Activated naive CD8-positive, alpha-beta T cell treated with anti-CD3 and anti-CD28 coated beads for 36 hours (primary cell): Measurements from ENCODE around the gene TSPAN14. TPM values are rescaled to one million over a fixed set of nuclear protein-coding genes. Genes with fewer than 3 reads are reported as not detected.
"Not testable (repeated sequence)": the region's sequence is repeated elsewhere in the genome, so short reads cannot be mapped to it uniquely, and the experiment has no call there.

Experiments
- DNase-seq: peaks from one replicate; pipeline ENCODE4 v3.0.0; 2021
- H3K27ac Mint-ChIP-seq: one replicate; pipeline ENCODE4 v1.8.0; 2022; ENCODE audit warnings: mild to moderate bottlenecking, moderate library complexity, mixed read lengths
- H3K27me3 Mint-ChIP-seq: one replicate; pipeline ENCODE4 v1.8.0; 2022; ENCODE audit warnings: mild to moderate bottlenecking, mixed read lengths
- H3K36me3 Mint-ChIP-seq: one replicate; pipeline ENCODE4 v1.8.0; 2021; ENCODE audit warnings: mild to moderate bottlenecking, mixed read lengths
- H3K4me1 Mint-ChIP-seq: one replicate; pipeline ENCODE4 v1.8.0; 2021; ENCODE audit warnings: mixed read lengths
- H3K4me3 Mint-ChIP-seq: one replicate; pipeline ENCODE4 v1.8.0; 2022; ENCODE audit warnings: mild to moderate bottlenecking, moderate library complexity, mixed read lengths
- H3K9me3 Mint-ChIP-seq: one replicate; pipeline ENCODE4 v1.8.0; 2022; ENCODE audit warnings: mixed read lengths
- total RNA-seq, 2 experiments: library from RNA; stranded (reverse); gene quantifications; one replicate each; pipeline ENCODE4 v1.2.3, GENCODE V29; 2021

Gene TSPAN14
- total RNA-seq, 2 experiments from 2014 or later, result 39.6 to 40.4 TPM

GRCh38 chr10:80414142-80414895 is 39.8 kb upstream of the TSPAN14 start:
- no peaks in the 10 kb centered on the region for H3K9me3 Mint-ChIP-seq
- peaks cover 38% of the 10 kb centered on the region for H3K4me1 Mint-ChIP-seq
- H3K36me3 Mint-ChIP-seq, result no peaks in the 10 kb centered on the region
- no peaks in the 10 kb centered on the region for H3K27me3 Mint-ChIP-seq
- no peak overlapping the region for H3K4me3 Mint-ChIP-seq
- DNase-seq, result no peak
- H3K27ac Mint-ChIP-seq, result no peak overlapping the region

- no peaks in the 10 kb centered on the region for H3K27me3 Mint-ChIP-seq
- H3K27ac Mint-ChIP-seq, result no peak overlapping the region
- H3K4me1 Mint-ChIP-seq, result peaks cover 29% of the 10 kb centered on the region
- no peaks in the 10 kb centered on the region for H3K36me3 Mint-ChIP-seq
- DNase-seq, result no peak
- H3K9me3 Mint-ChIP-seq, result no peaks in the 10 kb centered on the region
- H3K4me3 Mint-ChIP-seq, result no peak overlapping the region
Observed at GRCh38 chr10:80415734-80416478, 38.2 kb upstream of the TSPAN14 start.

DNA sequence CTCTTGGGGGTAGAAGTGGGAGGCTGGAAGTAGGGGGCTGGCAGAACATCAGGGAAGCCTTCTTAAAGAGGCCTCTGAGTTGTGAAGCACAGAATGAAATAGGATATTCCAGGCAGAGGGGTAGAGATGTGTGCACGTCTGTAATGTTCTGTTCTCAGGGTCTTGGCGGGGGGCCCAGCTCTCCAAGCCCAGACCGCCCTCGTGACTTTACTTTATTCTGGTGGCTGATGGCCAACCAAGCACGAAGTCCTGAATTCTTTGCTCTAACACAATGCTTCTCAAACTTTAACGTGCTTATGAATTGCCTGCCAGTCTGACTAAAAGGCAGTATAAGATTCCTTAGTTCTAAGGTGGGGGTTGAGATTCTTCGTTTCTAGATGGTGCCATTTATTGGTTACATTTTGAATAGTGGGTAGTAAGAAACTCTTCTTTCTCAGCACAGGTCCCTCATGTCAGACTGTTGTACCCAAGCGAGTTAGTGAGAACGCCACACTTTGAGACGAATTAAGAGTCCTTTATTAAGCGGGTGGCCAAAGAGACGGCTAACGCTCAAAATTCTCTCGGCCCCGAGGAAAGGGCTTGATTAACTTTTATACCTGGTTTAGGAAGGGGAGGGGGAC is 37.5 kb upstream of the TSPAN14 start:
- Mint-ChIP-seq H3K4me1 (peaks cover 27% of the 10 kb centered on the region), H3K27me3 (no peaks in the 10 kb centered on the region), H3K27ac (no peak overlapping the region), H3K9me3 (no peaks in the 10 kb centered on the region), H3K4me3 (no peak overlapping the region), H3K36me3 (no peaks in the 10 kb centered on the region)
- DNase-seq, result no peak

DNA sequence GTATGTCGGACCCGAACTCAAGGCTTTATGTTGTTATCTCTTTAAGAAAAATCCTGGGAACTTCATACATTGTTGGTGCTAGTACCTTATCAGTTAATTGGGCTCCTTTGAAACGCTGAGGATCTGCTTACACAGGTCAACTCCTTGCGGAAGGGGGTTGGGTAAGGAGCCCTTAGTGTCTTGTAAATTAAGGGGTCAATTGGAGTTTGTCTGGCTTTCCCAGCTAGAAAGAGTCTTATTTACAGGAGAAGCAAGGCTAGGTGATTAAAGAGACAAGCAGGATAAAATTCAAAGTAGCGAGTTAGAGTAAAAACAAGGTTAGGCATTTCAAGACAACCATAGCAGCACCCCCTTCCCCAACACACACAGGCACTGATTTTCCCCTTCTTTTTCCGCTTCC is 36.9 kb upstream of the TSPAN14 start:
- H3K4me1 Mint-ChIP-seq, result peaks cover 21% of the 10 kb centered on the region
- H3K36me3 Mint-ChIP-seq, H3K9me3 Mint-ChIP-seq, H3K27me3 Mint-ChIP-seq, DNase-seq, H3K4me3 Mint-ChIP-seq, H3K27ac Mint-ChIP-seq: not testable (repeated sequence)

DNA sequence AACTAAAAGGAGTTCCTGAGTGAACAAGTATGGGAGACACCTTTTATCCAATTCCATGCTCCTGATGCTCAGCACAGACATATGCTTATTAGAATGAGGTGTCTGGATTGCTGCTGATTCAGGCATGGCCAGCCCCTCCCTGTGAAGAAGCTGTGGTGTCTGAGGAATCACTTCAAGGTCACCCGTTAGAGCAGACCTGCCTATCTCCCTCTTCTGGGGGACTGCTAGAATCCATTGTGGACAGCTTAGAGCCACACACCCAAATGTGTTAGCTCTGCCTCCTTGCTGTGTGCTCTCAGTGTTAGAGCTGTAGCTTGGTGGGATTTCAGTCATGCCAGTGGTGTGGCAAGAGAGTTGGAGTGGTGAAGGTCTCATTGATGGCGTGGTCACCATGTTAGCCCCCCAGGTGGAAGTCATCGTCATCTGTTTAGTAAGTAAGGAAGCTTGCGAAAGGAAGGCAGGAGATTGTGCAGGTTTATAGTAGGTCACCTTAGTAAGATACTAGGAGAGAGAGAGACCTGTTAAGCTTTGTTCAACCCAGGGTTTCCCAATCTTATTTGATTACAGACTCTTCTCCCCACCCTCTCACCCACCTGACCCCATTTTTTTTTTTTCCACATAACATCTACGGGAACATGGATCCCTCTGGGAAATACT is 32.9 kb upstream of the TSPAN14 start:
- no peaks in the 10 kb centered on the region for H3K9me3 Mint-ChIP-seq
- H3K27me3 Mint-ChIP-seq, result no peaks in the 10 kb centered on the region
- no peak overlapping the region for H3K27ac Mint-ChIP-seq
- no peaks in the 10 kb centered on the region for H3K36me3 Mint-ChIP-seq
- H3K4me3 Mint-ChIP-seq, result no peak overlapping the region
- DNase-seq, result no peak
- H3K4me1 Mint-ChIP-seq, result peaks cover 1% of the 10 kb centered on the region

DNA sequence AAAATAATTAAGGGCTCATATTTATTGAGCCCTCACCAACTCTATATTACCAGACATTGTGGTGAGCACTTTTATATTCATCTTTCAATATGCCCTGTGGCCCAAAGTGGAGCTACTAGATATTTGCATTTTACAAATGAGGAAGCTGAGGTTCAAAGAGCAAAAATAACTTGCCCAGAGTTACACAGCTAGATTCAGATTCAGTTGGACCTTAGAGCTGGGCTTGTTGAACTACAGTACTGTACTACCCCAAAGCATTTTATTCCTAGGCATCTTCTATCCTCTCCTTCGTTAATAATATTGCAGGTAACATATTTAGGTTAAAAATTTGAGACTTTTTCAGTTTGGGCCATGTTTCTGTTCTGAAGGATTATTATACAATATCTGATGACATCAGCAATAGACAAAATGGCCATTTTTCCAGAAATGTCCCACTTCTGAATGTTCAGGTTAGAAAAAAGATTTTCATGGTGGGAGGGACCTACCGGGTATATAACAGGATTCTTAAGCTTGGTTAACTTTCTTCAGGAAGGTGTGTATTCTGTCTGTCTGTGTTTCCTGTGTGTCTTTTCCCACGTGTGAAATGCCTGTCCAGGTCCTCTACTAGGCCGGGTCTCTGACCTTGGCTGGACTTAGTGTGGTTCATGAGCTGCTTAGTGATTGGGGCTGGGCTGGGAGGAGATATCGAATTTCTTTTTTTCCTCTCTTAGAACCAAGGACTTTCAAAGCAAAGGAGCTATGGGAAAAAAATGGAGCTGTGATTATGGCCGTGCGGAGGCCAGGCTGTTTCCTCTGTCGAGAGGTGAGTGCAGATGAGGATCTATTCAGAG is 32.2 kb upstream of the TSPAN14 start:
- H3K27ac Mint-ChIP-seq, result no peak overlapping the region
- no peak overlapping the region for H3K4me3 Mint-ChIP-seq
- no peaks in the 10 kb centered on the region for H3K9me3 Mint-ChIP-seq
- H3K36me3 Mint-ChIP-seq, result peaks cover under 1% of the 10 kb centered on the region
- no peaks in the 10 kb centered on the region for H3K4me1 Mint-ChIP-seq
- no peaks in the 10 kb centered on the region for H3K27me3 Mint-ChIP-seq
- no peak for DNase-seq

GRCh38 chr10:80425901-80426300 is 28.2 kb upstream of the TSPAN14 start:
- H3K9me3 Mint-ChIP-seq, result no peaks in the 10 kb centered on the region
- no peak overlapping the region for H3K27ac Mint-ChIP-seq
- H3K27me3 Mint-ChIP-seq, result no peaks in the 10 kb centered on the region
- H3K36me3 Mint-ChIP-seq, result peaks cover 11% of the 10 kb centered on the region
- H3K4me1 Mint-ChIP-seq, result no peaks in the 10 kb centered on the region
- no peak for DNase-seq
- H3K4me3 Mint-ChIP-seq, result no peak overlapping the region

DNA sequence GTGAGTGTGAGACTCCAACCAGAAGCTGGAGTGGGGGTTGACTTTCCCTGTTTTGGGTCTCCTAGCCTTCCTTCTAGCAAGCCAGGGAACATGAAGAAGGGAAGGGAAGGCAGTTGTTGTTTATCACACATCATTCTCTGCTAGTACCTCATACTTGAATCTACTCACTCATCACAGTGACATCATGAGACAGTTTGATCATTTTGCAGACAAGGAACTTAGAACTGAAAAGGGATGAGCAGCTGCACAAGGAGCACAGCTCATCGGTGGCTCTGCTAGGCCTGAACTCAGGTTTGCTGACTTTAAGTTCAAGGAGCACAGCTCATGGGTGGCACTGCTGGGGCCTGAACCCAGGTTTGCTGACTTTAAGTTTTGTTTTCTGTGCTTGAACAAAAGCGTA is 26.6 kb upstream of the TSPAN14 start:
- DNase-seq, result no peak
- no peaks in the 10 kb centered on the region for H3K9me3 Mint-ChIP-seq
- H3K4me3 Mint-ChIP-seq, result no peak overlapping the region
- H3K4me1 Mint-ChIP-seq, result no peaks in the 10 kb centered on the region
- peaks cover 18% of the 10 kb centered on the region for H3K36me3 Mint-ChIP-seq
- H3K27ac Mint-ChIP-seq, result no peak overlapping the region
- no peaks in the 10 kb centered on the region for H3K27me3 Mint-ChIP-seq

DNA sequence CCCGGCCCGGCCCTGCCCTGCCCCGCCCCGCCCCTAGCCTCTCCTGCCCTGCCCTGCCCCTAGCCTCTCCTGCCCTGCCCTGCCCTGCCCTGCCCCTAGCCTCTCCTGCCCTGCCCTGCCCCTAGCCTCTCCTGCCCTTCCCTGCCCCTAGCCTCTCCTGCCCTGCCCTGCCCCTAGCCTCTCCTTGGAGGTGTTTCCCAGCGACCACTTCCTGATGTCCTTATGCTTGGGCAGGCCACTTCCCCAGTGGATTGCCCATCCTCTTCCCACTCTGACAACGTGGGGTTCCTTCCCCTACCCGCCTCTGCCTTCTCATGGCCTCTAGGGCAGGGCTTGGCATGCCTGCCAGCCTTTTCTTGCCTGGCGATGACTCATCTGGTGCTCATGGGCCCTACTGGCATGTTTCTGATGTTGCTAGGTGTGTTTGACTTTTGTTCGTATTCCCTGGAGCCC is 24.6 kb upstream of the TSPAN14 start:
- H3K36me3 Mint-ChIP-seq, result peaks cover 18% of the 10 kb centered on the region
- no peaks in the 10 kb centered on the region for H3K9me3 Mint-ChIP-seq
- H3K4me3 Mint-ChIP-seq, result no peak overlapping the region
- no peak overlapping the region for H3K27ac Mint-ChIP-seq
- DNase-seq, result no peak
- no peaks in the 10 kb centered on the region for H3K4me1 Mint-ChIP-seq
- H3K27me3 Mint-ChIP-seq, result no peaks in the 10 kb centered on the region

DNA sequence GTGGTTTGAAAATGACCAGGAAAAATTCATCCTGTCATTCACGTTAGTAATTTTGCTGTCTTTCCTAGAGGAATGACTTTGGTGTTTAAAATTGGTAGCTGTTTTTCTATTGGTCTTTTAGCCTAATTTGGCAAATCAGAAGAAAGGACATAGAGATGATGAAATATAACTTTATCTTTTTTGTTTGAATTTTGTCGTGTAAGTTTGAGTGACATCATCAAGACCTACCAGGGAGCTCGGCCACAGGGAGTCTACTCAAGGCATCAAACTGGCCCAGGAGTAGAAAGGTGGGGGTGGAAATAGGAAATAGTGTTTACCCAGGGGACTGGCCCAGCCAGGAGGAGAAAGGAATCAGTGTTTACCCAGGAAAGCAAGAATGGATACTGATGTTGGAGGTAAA is 21.0 kb upstream of the TSPAN14 start:
- no peaks in the 10 kb centered on the region for H3K4me1 Mint-ChIP-seq

DNA sequence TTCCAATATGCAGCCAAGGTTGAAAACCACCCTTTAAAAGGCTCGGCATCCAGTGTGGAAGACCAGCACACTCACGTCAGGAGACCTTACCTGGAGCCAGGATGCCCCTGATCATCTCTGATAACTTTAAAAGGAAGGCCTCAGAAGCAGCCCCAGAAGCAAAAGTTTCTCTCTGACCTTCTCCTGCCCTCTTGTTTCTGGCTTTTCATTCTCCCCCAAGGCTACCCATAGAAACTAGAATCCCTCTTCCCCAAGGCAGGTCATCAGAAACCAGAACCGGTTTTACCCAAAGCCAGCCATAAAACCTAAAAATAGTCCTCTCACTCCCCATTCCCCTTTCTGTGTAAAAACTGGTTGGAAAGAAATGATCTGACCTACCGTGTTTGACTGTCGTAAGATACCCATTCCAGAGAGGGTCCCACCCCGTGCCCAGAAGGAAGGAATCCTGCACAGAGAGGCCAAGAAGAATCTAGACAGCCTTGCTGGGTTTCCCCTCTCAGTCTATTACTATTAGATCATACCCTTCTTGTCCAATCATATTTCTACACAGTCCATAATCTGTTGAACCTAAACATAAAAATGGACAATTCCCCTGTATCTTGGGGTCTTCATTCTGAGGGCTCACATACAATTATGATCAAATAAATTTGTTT is 17.5 kb upstream of the TSPAN14 start:
- no peak for DNase-seq
- Mint-ChIP-seq H3K9me3 (no peaks in the 10 kb centered on the region), H3K36me3 (peaks cover 4% of the 10 kb centered on the region), H3K27me3 (no peaks in the 10 kb centered on the region), H3K27ac (no peak overlapping the region), H3K4me3 (no peak overlapping the region), H3K4me1 (no peaks in the 10 kb centered on the region)

More for the DNA sequence above, 21.0 kb upstream of the TSPAN14 start:
- H3K9me3 Mint-ChIP-seq, result no peaks in the 10 kb centered on the region
- H3K27me3 Mint-ChIP-seq, result no peaks in the 10 kb centered on the region
- peaks cover 13% of the 10 kb centered on the region for H3K36me3 Mint-ChIP-seq
- DNase-seq, result no peak
- no peak overlapping the region for H3K4me3 Mint-ChIP-seq
- no peak overlapping the region for H3K27ac Mint-ChIP-seq

GRCh38 chr10:80437227-80437626 is 16.9 kb upstream of the TSPAN14 start:
- Mint-ChIP-seq H3K9me3 (no peaks in the 10 kb centered on the region), H3K27me3 (no peaks in the 10 kb centered on the region), H3K4me1 (no peaks in the 10 kb centered on the region), H3K4me3 (no peak overlapping the region), H3K36me3 (no peaks in the 10 kb centered on the region), H3K27ac (no peak overlapping the region)
- no peak for DNase-seq

DNA sequence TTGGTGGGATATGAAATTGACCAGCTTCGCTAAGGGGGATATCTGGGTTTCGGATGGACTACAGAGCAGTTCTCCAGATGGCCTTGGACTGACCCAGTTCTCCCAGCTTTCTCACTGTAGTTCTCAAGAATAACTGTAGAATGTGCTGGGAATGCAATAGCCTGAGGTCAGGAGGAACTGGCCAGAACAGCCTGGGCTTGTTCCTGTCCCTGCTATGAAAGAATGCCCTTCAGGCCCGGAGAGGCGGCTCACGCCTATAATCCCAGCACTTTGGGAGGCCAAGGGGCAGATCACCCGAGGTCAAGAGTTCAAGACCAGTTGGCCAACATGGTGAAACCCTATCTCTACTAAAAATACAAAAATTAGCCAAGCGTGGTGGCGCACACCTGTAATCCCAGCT is 12.3 kb upstream of the TSPAN14 start:
- H3K4me1 Mint-ChIP-seq, result peaks cover 28% of the 10 kb centered on the region
- no peaks in the 10 kb centered on the region for H3K9me3 Mint-ChIP-seq
- no peak overlapping the region for H3K4me3 Mint-ChIP-seq
- H3K27me3 Mint-ChIP-seq, result no peaks in the 10 kb centered on the region
- H3K27ac Mint-ChIP-seq, result no peak overlapping the region
- no peaks in the 10 kb centered on the region for H3K36me3 Mint-ChIP-seq
- no peak for DNase-seq

GRCh38 chr10:80442879-80443278 is 11.2 kb upstream of the TSPAN14 start:
- Mint-ChIP-seq H3K9me3 (no peaks in the 10 kb centered on the region), H3K27me3 (no peaks in the 10 kb centered on the region), H3K27ac (no peak overlapping the region), H3K36me3 (no peaks in the 10 kb centered on the region), H3K4me1 (peaks cover 35% of the 10 kb centered on the region), H3K4me3 (no peak overlapping the region)
- DNase-seq, result no peak
